Activated CD4-positive, CD25-positive, alpha-beta regulatory T cell (primary cell): ENCODE results near the gene ZDHHC21.

Source experiments
- DNase-seq, 4 experiments: peaks; one replicate each; lab custom pipeline; 2025; lab: John Stamatoyannopoulos, UW

The ZDHHC21 gene, protein sequence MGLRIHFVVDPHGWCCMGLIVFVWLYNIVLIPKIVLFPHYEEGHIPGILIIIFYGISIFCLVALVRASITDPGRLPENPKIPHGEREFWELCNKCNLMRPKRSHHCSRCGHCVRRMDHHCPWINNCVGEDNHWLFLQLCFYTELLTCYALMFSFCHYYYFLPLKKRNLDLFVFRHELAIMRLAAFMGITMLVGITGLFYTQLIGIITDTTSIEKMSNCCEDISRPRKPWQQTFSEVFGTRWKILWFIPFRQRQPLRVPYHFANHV

DNA sequence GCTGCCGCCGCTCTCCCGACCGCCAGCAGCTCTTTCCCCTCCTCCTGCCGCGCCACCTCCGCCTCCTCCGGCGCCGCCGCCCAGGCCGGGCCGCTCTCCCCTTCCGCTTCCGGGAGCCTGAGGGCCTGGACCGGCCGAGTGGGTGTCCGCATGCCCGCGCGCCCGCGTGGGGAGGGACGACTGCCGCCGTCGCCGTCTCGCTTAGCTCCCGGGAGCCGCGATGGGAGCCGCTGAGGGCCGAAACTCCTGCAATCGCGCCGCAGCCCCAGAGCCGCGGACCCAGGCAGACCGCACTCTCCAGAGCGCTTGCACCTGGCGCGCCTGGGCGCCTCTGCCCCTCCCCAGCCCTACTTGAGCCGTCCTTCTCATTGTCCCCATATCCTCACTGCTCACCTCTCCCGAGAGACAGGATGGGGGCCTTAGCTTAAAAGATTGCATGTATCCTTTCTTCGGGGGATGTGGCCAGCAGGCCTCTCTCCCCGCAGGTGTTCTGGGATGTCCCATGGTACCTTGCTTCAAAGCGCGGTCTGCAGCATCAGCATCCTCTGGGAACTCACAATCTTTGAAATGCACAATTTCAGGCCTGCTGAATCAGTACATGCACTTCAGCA, at the start of gene ZDHHC21:
Gene ZDHHC21 (minus strand): TSS at position 182 of the 611 bp plus-strand sequence. CDS start 19,092 bp downstream, outside the sequence.
- peak; percentile 25 to 31 (median 28) for DNase-seq

DNA sequence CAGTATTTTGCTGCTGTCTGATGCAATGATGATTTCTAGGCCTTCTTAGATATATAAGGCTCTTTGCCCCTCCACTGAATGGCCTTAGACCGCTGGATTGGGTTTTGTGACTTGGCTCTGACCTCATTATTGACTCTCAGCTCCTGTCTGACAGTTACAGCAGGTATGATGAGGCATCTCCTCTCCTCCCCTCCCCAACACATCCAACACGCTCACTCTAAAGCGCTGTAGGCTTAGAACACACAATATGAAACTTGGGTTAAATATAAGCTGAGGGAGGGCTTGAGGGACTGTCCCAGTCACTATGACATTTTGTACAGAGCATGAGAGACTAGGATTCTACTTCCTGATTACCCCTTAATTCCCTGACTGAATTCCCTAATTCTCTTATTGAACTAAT, 48.1 kb upstream of the ZDHHC21 start:
- no peak for DNase-seq

DNA sequence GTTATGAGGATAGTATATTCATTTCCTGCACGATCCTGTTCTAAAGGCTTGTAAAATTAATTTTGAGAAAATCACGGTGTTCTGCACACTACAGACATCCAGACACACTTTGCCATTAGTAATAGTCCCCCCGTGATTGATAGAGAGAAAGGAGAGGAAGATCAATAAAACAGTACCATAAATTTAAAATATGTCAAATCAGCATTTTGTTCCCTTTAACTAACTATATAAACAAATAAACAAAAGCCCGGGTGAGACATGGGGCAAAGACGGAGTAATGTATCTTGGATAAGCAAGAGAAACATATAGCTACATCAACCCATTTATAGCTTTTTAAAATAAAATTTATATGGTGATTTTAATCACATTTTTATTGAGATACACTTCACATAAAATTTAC, 39.9 kb upstream of the ZDHHC21 start:
- DNase-seq, result no peak

DNA sequence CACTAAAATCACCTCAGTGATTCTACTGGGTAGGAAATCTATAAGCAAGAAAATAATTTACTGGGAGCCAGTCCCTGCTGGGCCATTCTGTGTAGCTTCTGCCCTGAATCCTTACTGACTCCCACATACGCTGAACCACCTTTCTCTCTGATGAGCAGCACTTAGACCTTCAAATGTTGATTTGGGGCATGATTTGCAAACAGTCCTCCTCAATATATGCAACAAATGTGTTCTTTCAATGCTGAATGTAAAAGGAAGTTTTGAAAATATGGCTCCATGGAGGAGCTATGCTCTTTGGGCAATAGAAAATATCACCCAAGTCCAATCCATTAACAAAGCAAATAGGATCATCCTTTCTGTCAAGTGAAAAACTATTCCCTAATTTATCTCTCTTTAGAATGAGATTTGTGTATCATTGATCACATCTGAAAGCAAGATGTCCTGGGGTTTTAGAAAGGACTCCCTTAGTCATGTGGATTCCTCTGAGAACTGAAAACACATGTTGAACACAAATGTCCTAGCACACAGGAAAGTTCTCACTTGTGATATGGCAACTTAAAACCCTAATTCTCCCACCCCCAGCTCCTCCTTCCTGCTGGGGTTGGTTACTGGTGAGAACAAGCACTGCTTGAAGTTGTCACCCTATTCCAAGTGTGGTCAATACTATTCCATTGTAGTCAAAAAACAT, 38.2 kb upstream of the ZDHHC21 start:
- no peak for DNase-seq

DNA sequence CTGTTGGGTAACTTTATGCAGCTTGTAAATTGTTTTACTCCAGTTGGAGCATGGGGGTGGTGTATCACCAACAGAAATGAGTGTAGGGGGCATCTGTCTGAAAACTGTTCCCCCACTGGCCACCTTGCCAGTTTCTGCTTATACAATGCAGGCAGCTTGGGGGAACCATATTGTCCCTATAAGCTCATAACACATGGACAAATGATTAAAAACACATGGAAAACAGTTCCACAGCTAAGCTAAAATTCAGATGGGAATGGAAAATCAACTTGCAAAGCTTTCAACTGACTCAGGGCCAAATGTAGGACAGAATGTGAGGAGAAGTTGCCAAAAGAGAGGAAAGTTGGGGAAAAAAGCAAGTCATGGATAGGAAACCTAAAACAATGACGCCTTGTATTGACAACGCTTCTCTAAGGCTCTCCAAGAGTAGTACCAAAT, 37.2 kb upstream of the ZDHHC21 start:
- no peak for DNase-seq

DNA sequence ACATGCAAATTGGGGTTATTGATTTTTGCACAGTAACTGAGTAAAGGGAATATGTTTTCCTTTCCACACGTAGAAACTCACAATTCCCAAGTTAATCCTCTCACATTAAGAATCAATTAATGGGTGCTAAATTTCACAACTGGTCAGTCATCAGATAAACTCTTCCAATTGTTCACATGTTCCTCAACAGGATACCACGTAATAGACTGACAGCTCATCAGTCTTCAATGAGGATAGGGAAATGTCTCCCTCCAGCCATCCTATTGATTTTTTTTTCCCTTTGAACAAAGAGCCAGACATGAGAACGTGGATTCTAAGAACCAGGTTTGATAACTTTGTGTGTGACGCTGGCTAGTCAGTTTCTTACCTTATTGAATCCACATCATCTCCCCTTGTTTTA, 30.1 kb upstream of the ZDHHC21 start:
- no peak for DNase-seq

DNA sequence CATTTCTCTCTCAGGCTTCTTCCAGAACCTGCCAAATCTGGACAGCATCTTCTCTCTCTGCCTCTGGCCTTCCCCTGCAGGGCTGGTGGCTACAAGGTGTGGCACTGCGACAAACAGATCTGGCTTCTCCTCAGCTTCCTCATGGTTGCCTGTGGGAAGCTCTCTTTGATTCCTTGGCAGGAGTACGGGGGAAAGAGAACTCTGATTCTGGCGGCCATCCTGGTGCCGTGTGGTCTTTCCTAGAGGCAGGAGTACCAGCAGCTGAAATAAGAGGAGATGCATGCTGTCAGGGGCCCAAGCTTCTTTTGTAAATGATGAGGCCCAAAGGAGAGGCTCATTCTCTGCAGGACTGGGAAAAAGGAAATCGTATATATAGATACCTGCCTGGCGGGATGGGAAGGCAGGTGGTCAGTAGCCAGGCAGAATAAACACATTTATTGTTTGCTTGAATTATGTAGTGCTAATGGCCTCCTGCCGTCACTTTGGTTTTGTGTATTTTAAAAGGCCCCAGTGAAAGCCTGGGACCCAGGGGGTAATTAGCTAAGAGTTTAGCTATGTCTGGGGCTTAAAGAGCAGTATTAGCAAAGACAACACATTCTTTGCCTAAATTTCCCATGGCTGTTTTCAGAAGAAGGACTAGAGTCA, 29.3 kb upstream of the ZDHHC21 start, which contains the start of gene CER1:
Gene CER1 (minus strand): TSS at position 343 of the 645 bp plus-strand sequence. CDS start 61 bp downstream, at position 282.
- no peak for DNase-seq

DNA sequence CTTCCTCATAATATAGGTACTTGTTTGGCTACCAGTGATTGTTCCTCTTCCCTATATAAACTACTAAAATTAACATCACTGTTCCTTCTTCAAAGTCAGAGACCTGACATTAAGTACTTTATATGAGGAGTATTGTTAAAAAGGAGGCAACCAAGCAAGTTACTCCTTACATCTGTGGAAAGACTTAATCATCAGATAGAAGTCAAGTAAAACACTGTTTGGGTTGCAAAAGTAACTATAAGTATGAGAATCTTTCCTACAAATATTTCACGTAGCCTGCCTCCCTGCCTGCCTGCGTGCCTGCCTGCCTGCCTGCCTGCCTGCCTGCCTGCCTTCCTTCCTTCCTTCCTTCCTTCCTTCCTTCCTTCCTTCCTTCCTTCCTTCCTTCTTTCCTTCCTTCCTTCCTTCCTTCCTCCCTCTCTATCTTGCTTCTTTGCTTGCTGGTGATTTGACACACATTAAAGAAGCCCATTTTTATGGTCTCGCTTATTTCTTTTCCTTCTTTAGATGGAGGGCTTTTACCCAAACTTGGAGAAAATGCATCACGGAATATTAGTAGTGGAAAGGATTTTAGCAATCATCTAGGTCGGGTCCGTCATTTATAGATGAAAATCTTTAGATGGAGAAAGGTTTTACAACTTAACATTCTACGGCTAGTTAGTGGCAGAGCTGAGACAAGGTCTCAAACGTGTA, 26.1 kb upstream of the ZDHHC21 start:
- DNase-seq, result no peak

DNA sequence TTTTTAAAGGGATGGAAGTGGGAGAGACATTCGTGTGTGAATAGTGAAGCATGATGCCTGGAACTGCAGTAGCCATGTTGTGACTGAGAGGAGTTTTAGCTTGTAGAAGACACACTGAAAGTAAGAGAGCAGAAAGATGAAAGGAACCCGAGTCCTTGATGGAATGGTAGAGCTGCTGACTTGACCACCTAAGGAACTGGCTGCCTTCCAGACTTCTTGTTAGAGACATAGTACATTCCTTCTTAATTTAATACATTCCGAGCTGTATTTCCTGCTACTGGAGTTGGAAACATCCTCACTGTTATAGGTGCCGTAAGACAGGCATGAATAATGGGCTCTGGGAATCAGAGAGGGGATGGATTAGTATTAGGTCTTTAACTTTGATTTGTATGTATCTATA, 21.9 kb upstream of the ZDHHC21 start:
- DNase-seq, result no peak

DNA sequence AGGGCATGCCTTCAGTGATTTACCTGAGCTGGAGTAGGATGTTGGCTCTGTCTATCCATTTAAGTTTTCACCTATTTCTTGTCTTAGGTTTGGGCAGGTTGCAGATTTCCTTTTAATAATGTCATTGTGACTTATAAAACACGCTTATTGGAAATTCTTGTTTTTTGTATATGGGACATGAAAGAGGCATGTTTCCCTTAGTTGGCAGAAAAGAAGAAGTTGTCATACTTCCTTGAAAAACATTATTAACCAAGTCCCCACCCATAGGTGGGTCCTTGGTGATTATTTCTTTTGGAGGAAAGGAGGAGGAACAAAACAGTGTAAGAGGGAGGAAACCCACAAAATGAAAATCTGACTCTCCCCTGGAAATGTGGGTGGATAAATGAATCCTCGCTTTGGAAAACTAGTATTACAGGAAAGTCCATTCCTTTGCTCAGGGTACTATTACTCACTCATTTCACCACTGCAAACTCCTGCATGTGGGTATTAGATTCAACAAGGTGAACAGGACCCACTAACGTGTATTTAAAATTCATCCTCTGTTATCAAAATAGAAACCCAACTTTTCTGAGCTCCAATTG, 20.0 kb upstream of the ZDHHC21 start:
- no peak for DNase-seq

DNA sequence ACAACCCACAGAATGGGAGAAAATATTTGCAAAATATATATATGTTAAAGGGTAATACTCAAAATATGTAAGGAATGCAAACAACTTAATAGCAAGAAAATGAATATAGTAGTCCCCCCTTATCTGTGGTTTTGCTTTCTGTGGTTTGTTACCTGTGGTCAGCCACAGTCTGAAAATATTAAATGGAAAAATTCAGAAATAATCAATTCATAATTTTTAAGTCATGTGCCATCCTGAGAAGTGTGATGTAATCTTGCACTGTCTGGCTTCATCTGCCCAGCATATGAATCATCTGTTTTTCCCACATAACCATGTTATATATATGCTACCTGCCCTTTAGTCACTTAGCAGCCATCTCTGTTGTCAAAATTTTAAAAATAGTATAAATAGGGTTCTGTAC, 17.6 kb upstream of the ZDHHC21 start:
- DNase-seq, result no peak

DNA sequence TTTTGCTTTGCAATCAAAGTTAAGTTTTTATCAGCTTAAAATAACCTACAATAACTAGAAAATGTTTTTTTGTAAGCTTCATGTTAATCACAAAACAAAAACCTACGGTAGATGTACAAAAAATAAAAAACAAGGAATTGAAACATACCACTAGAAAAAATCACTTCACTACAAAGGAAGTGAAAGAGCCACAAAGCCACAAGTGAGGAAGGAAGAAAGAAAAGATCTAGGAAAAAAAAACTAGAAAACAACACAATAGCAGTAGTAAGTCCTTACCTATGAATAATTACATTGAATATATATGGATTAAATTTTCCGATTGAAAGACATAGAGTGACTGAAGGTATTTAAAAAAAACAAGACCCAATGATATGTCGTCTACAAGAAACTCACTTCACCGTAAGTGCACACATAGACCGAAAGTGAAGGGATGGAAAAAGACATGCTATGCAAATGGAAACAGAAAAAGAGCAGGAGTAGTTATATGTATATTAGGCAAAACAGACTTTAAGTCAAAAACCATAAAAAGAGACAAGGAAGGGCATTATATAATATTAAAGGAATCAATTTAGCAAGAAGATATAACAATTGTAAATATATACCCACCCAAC, 13.4 kb upstream of the ZDHHC21 start:
- no peak for DNase-seq

DNA sequence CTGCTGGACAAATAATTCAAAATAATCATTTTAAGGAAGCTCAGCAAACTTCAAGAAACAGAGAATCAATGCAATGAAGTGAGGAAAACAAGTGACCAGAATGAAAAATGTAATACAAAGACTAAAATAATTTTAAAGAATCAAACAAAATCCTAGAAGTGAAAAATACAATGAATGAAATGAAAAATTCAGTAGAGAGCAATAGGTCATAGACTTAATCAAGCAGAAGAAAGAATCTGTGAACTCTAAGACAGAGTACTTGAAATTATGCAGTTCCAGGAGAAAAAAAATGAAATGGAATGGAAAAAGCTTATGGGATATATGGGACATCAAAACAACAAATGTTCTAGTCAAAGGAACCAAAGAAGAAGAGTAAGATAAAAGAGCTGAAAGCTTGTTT, 11.8 kb upstream of the ZDHHC21 start:
- DNase-seq, result no peak

DNA sequence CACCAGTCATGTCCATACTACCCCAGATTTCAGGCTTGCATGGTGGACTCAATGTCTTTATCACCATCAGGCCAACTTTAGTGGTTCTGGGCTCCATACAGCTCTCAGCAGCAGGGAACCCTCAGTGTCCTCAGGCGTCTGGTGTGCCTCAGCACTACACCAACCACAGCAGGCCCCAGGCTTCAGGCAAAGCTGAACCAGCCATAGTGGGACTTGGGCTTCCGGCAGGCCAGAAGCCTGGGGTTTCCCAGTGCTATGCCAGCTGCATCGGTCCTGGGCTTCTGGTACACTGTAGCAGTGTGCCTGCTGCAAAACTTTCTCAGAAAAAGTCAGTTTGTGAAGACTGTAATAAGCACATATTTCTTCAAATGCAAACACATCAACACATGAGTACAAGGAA, 11.0 kb upstream of the ZDHHC21 start:
- DNase-seq, result no peak

DNA sequence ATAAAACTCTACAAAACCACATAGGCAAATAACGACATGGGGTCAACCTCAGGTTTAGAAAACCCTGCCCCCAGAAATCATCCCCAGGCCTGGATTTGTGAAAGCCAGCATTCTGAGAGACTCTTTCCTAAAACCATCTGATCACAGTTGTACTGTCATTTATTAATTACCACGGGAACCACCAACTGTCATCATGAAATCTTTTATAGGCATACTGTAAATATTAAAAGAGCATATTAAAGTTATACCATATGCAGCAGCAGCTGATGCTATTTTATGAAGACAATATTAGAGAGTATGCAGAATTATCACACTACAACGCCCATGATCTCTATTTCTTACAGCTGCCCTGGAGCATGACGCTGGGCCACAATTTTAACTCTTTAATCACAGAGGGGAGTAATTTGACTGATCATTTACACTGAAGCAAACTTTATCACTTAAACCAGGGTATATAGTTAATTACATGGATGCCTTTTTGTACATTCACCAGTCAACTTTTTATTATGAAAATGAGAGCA, 9.0 kb upstream of the ZDHHC21 start:
- no peak for DNase-seq

DNA sequence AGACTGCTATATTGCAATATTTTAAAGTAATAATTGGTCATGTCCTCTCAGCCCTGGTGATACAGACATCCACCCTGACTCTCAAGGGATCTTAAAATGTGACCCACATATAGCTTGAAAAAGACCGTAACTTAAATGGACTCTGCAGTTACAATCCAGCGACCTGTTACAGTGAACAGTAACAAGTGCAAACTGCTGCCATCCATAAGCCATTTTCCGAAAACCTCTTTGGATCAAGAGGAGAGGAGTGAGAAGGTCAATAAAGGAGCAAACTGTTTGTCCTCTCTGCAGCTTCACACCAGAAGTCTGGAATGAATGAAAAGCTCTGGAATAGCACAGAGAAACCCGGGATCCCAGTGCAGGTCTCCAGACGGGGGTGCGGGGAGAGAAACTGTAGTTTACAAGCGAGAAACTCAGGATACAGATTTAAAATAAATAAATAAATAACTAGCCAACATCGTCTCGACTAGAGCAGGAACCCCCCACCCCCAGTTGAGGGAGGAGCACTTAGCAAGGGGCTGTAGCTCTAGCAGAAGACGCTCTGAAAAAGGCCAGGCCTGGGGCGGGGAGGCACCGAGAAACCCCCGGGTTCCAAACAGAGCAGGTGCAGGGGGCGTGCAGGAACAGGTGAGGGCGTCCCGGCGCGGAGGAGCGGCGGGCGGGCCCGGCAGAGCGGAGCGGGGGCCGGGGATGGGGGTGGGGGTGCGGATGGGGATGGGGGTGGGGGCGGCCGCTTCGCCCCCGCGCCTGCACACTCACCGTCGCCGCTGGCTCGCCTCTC, 572 bp downstream of the ZDHHC21 start:
- peak in 2 of 4 experiments; percentile 10 to 19 for DNase-seq

DNA sequence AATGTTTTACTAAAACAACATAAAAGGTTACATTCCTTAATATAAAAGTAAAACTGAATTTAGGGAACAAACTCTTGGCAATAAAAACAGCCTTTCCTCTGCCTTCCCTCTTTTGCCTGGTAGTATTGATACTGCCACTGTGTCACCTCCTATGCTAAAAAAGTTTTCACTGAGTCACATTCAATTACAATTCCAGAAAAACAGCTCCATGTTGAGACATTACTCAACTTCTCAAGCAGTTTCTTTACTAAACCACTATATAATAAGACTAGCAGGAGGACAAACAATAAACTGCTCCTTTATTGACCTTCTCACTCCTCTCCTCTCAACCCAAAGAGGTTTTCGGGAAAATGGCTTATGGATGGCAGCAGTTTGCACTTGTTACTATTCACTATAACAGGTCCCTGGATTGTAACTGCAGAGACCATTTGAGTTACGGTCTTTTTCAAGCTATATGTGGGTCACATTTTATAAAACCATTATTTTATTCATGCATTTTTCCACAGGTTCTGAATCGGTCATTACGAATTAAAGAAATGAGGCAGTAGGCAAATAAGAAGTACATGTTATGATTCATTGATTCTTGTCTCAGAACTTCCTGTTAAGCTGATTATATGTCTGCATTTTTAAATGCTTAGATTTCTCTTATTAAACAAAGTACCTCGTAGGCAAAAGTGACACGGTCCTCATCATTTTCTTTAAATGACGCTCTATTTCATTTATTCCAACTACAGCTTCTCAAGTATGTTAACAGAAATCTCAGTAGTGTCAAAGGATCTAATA, 2.1 kb downstream of the ZDHHC21 start:
- DNase-seq, result no peak

DNA sequence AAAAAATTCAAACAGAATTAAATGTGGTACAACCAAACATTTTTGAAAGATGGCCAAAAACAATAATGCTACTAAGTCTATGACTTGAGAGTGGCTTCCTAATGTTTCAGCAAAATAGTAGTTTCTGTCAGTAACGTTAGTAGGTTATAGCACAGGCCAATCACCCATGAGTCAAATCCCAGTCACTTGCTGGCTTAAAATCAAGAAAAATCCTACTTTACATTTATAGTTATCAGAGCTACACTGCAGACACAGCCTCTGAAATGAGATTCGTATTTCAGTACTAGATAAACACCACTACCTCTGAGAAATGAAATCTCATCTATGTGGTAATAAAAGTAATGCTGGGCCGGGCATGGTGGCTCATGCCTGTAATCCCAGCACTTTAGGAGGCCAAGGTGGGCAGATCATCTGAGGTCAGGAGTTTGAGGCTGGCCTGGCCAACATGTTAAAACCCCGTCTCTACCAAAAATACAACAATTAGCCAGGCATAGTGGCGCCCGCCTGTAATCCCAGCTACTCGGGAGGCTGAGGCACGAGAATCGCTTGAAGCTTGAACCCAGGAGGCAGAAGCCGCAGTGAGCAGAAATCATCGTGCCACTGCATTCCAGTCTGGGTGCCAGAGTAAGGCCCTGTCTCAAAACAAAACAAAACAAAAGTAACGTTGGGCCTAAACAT, 6.1 kb downstream of the ZDHHC21 start:
- no peak for DNase-seq

DNA sequence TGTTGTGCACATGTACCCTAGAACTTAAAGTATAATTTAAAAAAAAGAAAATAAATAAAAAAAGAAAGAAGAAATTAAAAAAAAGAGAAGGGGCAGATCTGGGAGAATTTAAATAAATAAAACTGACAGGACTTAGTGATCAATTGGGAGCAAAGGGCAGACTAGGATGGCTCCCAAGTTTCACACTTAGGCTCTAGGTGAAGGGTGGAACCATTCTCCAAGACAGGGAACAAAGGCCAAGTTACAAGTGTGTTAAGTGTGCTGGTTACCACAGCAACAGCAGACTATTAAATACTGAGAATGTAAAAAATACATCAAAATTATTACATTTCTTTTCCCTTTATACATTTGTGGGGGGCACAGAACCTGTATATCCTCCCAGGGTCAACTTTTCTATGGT, 7.1 kb downstream of the ZDHHC21 start:
- DNase-seq, result no peak
